Osteoblast (primary cell): Measurements from ENCODE around the gene LAMB4. TPM values are rescaled to one million over a fixed set of nuclear protein-coding genes. Genes with fewer than 3 reads are reported as not detected.
A peak's percentile ranks its signal among the peaks of the same experiment; 100 is the strongest.

Experiments
- DNase-seq: peaks from one replicate; pipeline ENCODE4 v3.0.0; 2011; ENCODE audit warnings: low spot score, mixed read lengths; ENCODE audit not compliant: insufficient read length; ENCODE audit errors: missing footprints
- H2AFZ ChIP-seq: 2 replicates; pipeline ENCODE4 v1.6.0; 2011; ENCODE audit warnings: mild to moderate bottlenecking, low read length
- H3K27ac ChIP-seq: 2 replicates; pipeline ENCODE4 v1.5.1; 2011; ENCODE audit warnings: mild to moderate bottlenecking, low read depth, low read length, moderate library complexity
- H3K27me3 ChIP-seq: 2 replicates; pipeline ENCODE4 v1.6.0; 2012; ENCODE audit warnings: mild to moderate bottlenecking, control low read depth, inconsistent platforms, low read length, moderate library complexity; ENCODE audit not compliant: insufficient read depth
- H3K36me3 ChIP-seq: 2 replicates; pipeline ENCODE4 v1.5.1; 2011; ENCODE audit warnings: mild to moderate bottlenecking, low read length, control low read depth, moderate library complexity; ENCODE audit not compliant: insufficient read depth
- H3K4me1 ChIP-seq: 2 replicates; pipeline ENCODE4 v1.5.1; 2011; ENCODE audit warnings: mild to moderate bottlenecking, low read length, control low read depth, moderate library complexity; ENCODE audit not compliant: insufficient read depth
- H3K4me2 ChIP-seq: 2 replicates; pipeline ENCODE4 v1.6.0; 2011; ENCODE audit warnings: mild to moderate bottlenecking, low read length; ENCODE audit not compliant: insufficient read depth
- H3K4me3 ChIP-seq: fragments of 200-600 bp; sonication (generic); 3 replicates; pipeline ENCODE4 v1.5.1; 2012; ENCODE audit warnings: mild to moderate bottlenecking, low read length, inconsistent platforms; ENCODE audit not compliant: insufficient read depth
- H3K79me2 ChIP-seq: 2 replicates; pipeline ENCODE4 v1.6.0; 2012; ENCODE audit warnings: mild to moderate bottlenecking, low read length, control low read depth, inconsistent platforms; ENCODE audit not compliant: insufficient read depth
- H3K9me3 ChIP-seq: 2 replicates; pipeline ENCODE4 v1.5.1; 2011; ENCODE audit warnings: low read depth, low read length, control low read depth
- H4K20me1 ChIP-seq: 2 replicates; pipeline ENCODE4 v1.6.0; 2012; ENCODE audit warnings: mild to moderate bottlenecking, low read length, control low read depth; ENCODE audit not compliant: insufficient read depth
- CTCF ChIP-seq: IDR thresholded peaks from 2 replicates; pipeline ENCODE4 v1.5.1; 2011; ENCODE audit warnings: mild to moderate bottlenecking, low read depth, low read length, moderate library complexity; ENCODE audit errors: extremely low read depth
- total RNA-seq: library from RNA; depleted of rRNA; stranded (reverse); fragments of >200 nt; gene quantifications from 2 replicates; pipeline ENCODE4 v1.2.3, GENCODE V29; 2012

The LAMB4 gene
- total RNA-seq, 1 donor = 0.36 TPM

DNA sequence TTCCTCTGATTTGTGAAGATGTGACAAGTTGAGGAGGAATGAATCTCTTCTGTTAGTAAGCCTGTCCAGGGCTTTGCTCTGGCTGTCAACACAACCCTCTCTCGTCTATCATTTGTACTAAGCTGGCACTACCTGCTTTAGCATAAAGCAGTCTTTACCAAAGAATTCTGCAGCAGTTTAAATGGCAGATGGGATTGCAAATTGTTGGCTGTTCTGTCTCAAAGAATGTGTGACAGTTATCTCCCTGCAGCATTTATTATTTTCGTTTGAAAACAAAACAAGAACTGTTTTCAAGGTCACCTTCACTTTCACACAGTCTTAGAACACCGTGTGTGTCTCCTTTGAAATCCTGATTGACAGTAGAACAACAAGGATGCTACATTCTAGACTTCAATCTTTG lies 122.4 kb downstream of the LAMB4 start:
- Histone ChIP-seq H3K4me1 (peaks cover 18% of the 10 kb centered on the region), H2AFZ (no peak overlapping the region), H3K27ac (no peak overlapping the region), H3K4me2 (no peak overlapping the region), H3K36me3 (no peaks in the 10 kb centered on the region), H3K4me3 (no peak overlapping the region), H3K9me3 (no peaks in the 10 kb centered on the region), H3K27me3 (peaks cover 3% of the 10 kb centered on the region), H3K79me2 (no peaks in the 10 kb centered on the region), H4K20me1 (no peaks in the 10 kb centered on the region)
- TF ChIP-seq CTCF = no peak
- DNase-seq = no peak

DNA sequence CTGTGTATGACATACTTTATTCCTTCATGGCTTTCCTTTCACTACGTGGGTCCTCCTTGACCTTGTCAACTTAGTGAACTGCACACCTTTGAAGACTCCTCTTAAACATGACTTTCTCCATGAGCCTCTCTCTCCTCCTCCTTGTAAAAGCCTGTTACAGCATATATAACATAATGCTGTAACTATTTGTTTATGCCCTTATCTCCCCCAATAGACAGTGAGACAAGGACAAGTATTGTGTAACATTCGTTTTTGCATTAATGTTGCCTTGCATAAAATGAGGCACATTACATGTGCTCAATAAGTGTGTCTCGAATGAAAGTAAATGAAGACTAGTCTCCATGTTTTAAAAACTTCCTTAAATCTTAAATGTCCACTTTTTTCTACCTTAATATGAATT lies 122.9 kb downstream of the LAMB4 start:
- no peaks in the 10 kb centered on the region for H3K36me3 ChIP-seq
- H3K27me3 ChIP-seq = peaks cover 3% of the 10 kb centered on the region
- no peak overlapping the region for H2AFZ ChIP-seq
- H3K9me3 ChIP-seq = no peaks in the 10 kb centered on the region
- peak; percentile 6 for DNase-seq
- no peaks in the 10 kb centered on the region for H4K20me1 ChIP-seq
- no peak overlapping the region for H3K27ac ChIP-seq
- H3K79me2 ChIP-seq = peaks cover 4% of the 10 kb centered on the region
- no peak overlapping the region for H3K4me3 ChIP-seq
- TF ChIP-seq CTCF = no peak
- H3K4me1 ChIP-seq = peaks cover 14% of the 10 kb centered on the region
- no peak overlapping the region for H3K4me2 ChIP-seq

GRCh38 chr7:108004220-108005142 lies 125.7 kb downstream of the LAMB4 start:
- Histone ChIP-seq H3K27ac (peak overlapping the region; percentile 35), H3K36me3 (peaks cover 10% of the 10 kb centered on the region)
- no peak for TF ChIP-seq CTCF

DNA sequence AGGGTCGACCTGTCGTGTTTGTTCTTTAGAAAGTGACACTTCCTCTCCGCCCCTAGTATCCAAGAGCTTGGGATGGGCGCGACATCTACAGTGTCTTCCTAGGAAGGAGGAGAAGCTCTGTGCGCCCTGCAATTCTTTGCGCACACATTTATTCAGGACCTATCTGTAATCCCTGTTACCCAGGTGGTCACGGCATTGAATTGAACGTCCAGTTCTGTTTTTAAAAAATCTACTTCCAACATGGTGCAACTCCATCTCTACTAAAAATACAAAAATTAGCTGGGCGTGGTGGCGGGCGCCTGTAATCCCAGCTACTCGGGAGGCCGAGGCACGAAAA lies 126.6 kb downstream of the LAMB4 start:
- H3K4me3 ChIP-seq = peak overlapping the region; percentile 86
- H2AFZ ChIP-seq = peak overlapping the region; percentile 83
- peaks cover 17% of the 10 kb centered on the region for H3K36me3 ChIP-seq
- no peaks in the 10 kb centered on the region for H4K20me1 ChIP-seq
- no peaks in the 10 kb centered on the region for H3K9me3 ChIP-seq
- no peak for DNase-seq
- no peak for TF ChIP-seq CTCF
- peak overlapping the region; percentile 78 for H3K4me2 ChIP-seq
- H3K79me2 ChIP-seq = peaks cover 34% of the 10 kb centered on the region
- H3K27ac ChIP-seq = no peak overlapping the region
- peaks cover 42% of the 10 kb centered on the region for H3K4me1 ChIP-seq
- peaks cover 3% of the 10 kb centered on the region for H3K27me3 ChIP-seq

More at GRCh38 chr7:108004220-108005142, 125.7 kb downstream of the LAMB4 start:
- Histone ChIP-seq H3K4me2 (peak overlapping the region; percentile 78), H3K4me3 (no peak overlapping the region), H3K27me3 (peaks cover 3% of the 10 kb centered on the region), H2AFZ (peak overlapping the region; percentile 24), H4K20me1 (no peaks in the 10 kb centered on the region), H3K9me3 (no peaks in the 10 kb centered on the region), H3K79me2 (peaks cover 27% of the 10 kb centered on the region), H3K4me1 (peaks cover 33% of the 10 kb centered on the region)
- peak; percentile 85 for DNase-seq
